HG03460 (cell line): Measurements from ENCODE around the gene TBC1D7.

ENCODE experiments used
- ATAC-seq: cut with Tn5 transposase; IDR thresholded peaks from one replicate; pipeline ENCODE4 v1.9.1; 2021; ENCODE audit not compliant: unreplicated experiment

TBC1D7 gene

GRCh38 chr6:13296536-13296997, 31.8 kb downstream of the TBC1D7 start:
- ATAC-seq: no peak

- ATAC-seq: no peak
Measured at GRCh38 chr6:13295576-13295975, 32.8 kb downstream of the TBC1D7 start.

- ATAC-seq: no peak
Measured at GRCh38 chr6:13294499-13295069, 33.8 kb downstream of the TBC1D7 start.

- no peak for ATAC-seq
Measured at GRCh38 chr6:13292774-13293173, 35.6 kb downstream of the TBC1D7 start.

GRCh38 chr6:13290335-13290734, 38.0 kb downstream of the TBC1D7 start:
- no peak for ATAC-seq

- no peak for ATAC-seq
Measured at GRCh38 chr6:13289789-13290318, 38.5 kb downstream of the TBC1D7 start.

GRCh38 chr6:13288969-13289391, 39.4 kb downstream of the TBC1D7 start:
- ATAC-seq: no peak

GRCh38 chr6:13288481-13288880, 39.9 kb downstream of the TBC1D7 start:
- no peak for ATAC-seq

GRCh38 chr6:13287104-13287503, 41.2 kb downstream of the TBC1D7 start:
- ATAC-seq: no peak

- ATAC-seq: no peak
Measured at GRCh38 chr6:13286181-13286580, 42.2 kb downstream of the TBC1D7 start.

GRCh38 chr6:13285705-13286104, 42.6 kb downstream of the TBC1D7 start:
- ATAC-seq: no peak

- ATAC-seq: no peak
Measured at GRCh38 chr6:13284646-13285045, 43.7 kb downstream of the TBC1D7 start.

- no peak for ATAC-seq
Measured at GRCh38 chr6:13283331-13283730, 45.0 kb downstream of the TBC1D7 start.

- ATAC-seq: no peak
Measured at GRCh38 chr6:13282393-13283069, 45.8 kb downstream of the TBC1D7 start.

- ATAC-seq: no peak
Measured at GRCh38 chr6:13281686-13282085, 46.7 kb downstream of the TBC1D7 start.

- ATAC-seq: no peak
Measured at GRCh38 chr6:13280254-13280653, 48.1 kb downstream of the TBC1D7 start.

GRCh38 chr6:13278991-13279390, 49.3 kb downstream of the TBC1D7 start:
- no peak for ATAC-seq

- no peak for ATAC-seq
Measured at GRCh38 chr6:13278164-13278563, 50.2 kb downstream of the TBC1D7 start.

GRCh38 chr6:13277231-13277630, 51.1 kb downstream of the TBC1D7 start:
- no peak for ATAC-seq

- no peak for ATAC-seq
Measured at GRCh38 chr6:13275435-13275989, 52.8 kb downstream of the TBC1D7 start.

- no peak for ATAC-seq
Measured at GRCh38 chr6:13274707-13275434, 53.5 kb downstream of the TBC1D7 start.
